HG02678 (cell line): ENCODE measurements around the gene CR1.
"Not testable (repeated sequence)": the region's sequence is repeated elsewhere in the genome, so short reads cannot be mapped to it uniquely, and the experiment has no call there.

ENCODE experiments used
- ATAC-seq: cut with Tn5 transposase; IDR thresholded peaks from one replicate; pipeline ENCODE4 v1.9.1; 2021; ENCODE audit warnings: mild to moderate bottlenecking, moderate library complexity; ENCODE audit not compliant: unreplicated experiment

CR1 gene

DNA sequence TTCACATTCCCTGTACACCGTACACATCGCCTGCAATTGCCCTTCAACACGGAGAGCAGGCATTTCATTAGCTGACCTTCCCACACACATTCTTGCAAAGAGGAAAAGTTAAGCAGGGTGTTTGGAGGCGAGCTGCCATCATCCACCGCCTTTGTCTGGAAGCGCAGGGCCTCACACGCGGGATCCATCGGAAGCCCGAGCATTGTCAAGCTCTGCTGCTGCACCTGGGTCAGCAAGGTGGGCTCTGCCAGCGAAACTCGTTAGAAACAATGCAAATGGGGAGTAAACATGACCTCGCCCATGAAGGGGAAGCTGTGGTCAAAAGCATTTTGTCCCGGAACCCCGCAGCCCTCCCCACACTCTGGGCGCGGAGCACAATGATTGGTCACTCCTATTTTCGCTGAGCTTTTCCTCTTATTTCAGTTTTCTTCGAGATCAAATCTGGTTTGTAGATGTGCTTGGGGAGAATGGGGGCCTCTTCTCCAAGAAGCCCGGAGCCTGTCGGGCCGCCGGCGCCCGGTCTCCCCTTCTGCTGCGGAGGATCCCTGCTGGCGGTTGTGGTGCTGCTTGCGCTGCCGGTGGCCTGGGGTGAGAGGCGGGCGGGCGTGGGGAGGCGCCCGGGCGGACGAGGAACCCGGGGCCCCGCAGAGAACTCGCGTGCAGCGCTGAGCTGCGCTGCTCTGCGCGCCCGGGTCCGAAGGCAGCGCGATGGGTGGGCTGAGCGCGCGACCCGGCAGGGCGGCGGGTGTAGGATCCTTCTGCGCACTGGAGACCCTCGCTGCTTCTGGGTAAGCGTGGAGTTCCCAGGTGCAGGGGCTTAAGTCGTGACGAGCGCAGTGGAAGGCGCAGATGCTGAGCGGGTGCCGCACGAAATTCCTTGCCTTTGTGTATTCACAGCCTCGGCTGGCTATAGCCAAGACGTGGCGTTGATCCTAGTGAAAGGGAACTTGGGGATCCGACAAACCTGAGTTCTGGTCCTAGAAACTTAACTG lies at the start of gene CR1:
Gene CR1 (plus strand): TSS at position 357 of the 992 bp plus-strand sequence. CDS start 111 bp downstream, at position 468.
- ATAC-seq: peak; percentile 60

DNA sequence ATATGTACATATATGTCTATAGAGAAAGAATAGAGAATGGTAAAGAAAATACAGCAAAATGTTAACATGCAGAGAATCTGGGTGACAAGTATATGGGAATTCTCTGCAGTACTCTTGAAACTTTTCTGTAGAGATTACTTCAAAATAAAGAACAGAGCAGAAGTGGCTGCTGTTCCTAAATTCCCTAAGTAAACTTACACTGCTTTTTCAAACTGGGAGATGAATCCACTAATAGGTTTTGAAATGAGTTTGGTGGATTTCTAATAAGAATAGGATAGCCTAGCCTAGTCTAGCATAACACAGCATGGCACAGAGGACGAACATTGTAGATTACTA lies 42.3 kb upstream of the CR1 start:
- ATAC-seq: no peak

DNA sequence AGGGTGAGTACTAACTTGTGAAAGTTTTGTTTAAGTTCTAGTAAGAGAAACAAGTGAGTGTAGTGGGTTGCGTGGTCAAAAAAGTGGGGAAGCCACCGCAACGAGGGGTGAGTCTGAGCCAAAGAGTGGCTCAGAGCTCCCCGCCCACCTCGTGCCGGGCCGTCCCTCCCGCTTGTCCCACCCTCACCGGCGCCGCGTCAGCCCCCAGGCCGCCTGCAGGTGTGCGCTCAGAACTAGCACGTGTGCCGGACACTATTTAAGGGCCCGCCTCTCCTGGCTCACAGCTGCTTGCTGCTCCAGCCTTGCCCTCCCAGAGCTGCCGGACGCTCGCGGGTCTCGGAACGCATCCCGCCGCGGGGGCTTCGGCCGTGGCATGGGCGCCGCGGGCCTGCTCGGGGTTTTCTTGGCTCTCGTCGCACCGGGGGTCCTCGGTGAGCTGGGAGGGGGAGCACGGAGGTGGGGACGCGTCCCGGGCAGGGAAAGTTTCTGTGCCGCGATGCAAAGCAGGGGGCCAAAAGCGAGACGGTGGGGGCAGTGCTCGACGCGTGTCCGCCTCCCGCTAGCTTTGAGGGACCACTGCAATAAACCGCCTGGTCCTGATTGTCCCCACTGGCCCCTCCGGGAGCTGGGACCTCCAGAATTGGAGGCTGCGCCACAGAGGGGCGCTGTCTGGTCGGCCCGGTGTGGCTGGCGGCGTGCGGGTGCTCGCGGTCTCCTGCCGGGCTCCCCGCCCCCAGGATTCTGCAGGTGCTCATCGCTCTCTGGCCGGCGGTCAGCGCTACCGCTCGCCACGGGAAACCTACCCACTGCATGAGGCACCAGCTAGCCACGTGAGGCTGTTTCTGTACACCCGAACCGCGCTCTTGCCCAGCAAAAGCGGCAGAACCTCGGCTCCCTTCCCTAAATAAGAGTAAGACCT lies 41.7 kb upstream of the CR1 start, which contains the start of gene CR2:
Gene CR2 (plus strand): TSS at position 283 of the 919 bp plus-strand sequence. CDS start 91 bp downstream, at position 374.
- ATAC-seq: peak; percentile 87

DNA sequence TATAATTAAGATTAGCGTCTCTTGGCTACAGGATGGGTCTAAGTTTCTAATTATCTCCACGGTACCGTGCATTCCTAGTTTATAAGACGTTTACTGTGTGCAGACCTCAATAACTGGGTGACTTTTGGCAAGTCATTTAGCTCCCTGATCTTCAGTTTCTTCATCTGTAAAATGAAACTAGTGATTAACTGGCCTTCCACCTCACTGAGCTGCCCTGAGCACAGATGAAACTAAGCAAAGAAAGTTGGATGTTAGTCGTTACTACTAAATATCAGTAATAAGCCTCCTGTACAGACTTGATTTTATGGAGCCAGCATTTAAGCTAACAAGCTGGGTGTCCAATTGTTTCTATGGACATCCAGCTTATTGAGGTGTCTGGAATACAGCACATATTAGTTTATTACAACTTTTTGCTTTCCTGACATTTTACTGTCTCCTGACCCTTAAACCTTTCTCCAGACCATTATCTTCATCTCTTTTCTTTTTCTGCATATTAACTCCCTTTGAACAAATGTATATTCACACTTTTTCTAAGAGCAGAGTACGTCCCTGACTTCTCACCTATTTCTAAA lies 40.7 kb upstream of the CR1 start:
- no peak for ATAC-seq

DNA sequence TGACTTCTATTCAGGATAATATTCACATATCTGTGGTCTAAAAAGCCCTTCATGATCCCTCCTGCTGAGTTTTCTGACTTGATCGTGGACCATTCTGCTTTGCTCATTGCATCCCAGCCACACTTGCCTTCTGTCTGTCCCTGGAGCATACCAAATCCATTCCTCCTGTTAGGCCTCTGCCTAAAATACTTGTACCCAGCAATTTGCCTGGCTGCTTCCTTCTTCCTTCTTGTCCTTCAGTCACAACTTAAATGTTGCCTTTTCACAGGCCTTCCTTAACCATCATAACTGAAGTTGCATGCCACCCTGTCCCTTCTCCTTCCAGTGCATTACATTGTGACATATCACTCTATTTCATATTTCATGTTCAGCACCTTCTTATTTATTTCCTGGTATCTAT lies 37.5 kb upstream of the CR1 start:
- no peak for ATAC-seq

DNA sequence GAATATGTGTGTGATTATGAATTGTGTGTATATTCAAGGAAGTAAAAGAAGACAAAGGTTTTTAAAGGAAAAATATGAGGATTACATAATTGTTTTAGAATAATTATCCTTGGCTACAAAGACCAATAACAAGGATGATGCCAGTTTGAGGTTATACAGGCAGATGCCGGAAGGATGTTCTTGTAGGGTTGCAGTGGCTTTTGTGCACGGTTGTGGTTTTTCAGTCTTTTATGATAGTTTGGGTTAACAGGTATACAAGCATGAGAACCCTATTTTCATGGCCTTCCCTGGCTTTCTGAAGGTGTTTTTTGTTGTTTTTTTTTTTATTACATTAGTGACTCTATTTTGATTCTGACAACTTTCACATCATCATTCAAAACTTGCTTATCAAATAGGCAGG lies 36.9 kb upstream of the CR1 start:
- ATAC-seq: no peak

DNA sequence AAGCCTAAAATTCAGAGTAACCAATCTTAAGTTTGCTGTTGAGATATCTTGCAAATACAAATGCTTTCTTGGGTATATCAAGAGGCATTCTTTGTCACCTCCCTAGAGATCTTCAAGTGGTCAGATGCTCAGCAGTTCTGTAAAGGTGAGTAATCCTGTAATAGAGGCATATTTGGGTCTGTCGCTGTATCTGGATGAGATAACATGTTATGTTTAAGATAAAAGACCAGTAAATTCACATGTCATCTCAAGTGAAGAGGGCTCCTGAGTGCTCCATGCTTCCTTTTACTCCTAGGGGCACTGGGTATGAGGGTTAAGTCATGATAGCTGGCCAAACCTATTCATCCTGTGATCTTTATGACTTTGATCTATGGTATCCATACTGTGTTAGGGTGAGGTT lies 34.3 kb upstream of the CR1 start:
- no peak for ATAC-seq

DNA sequence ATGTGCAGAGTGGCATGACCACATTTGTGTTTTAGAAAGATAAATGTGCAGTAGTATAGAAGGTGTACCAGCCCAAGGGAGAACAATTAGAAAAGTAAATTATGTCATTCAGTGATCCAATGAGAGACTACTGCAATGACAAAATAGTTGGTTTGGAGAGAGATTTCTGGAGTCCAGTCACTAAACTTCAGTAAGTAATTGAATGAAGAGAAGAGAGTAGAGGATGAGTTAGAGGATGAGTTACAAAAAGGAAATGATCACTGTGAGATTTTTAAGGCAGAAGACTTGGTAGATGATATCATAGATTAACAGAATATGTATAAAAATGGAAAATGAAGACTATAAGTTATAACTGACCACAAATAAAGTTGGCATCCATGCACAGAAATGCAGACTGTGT lies 33.4 kb upstream of the CR1 start:
- no peak for ATAC-seq

DNA sequence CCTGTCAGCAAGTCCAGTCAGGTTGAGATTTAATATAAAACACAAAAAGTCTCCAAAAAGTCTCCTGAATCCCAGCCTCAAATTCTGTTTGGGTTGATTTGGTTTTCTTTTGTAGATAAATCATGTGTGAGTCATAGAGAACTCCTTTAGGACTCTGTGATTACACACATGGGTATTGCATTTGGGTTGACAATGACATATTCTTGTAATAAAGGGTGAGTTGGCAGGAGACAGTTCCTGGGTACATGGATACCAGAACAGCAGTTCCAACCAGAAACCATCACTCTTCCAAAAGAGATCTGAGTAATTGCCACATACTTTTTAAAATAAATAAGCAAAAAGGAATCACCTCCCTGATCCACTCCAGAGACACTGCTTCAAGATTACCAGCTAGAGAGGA lies 32.9 kb upstream of the CR1 start:
- no peak for ATAC-seq

DNA sequence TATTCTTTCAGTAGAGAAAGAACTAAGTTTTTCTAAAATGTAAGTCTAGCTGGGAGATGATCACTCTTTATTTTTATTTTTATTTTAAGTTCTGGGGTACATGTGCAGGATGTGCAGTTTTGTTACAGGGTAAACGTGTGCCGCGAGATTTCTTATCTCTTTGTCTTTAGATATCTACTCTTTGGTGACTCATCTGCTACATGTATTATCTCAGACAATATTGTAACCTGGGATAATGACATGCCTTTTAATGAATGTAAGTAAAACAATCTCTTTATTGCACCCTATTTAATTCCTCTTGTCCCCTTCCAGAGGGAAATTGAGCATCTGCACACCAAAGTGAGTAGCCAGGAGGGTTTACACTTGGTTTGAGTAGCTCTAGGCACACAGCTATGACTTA lies 32.4 kb upstream of the CR1 start:
- no peak for ATAC-seq

DNA sequence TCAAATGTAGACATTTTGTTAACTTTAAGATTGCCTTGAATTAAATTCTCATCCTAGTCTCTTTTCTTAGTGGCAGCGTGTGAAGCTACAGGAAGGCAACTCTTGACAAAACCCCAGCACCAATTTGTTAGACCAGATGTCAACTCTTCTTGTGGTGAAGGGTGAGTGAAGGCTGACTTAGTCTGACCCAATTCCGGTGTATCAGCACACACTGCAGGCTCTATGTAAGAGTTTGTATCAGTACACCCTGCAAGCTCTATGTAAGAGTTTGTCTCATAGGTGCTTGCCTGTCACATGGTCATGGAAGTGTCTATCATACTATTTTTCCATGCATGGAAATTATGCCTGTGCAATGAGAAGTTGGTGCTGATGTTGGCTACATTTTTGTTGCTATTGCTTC lies 25.0 kb upstream of the CR1 start:
- ATAC-seq: no peak

DNA sequence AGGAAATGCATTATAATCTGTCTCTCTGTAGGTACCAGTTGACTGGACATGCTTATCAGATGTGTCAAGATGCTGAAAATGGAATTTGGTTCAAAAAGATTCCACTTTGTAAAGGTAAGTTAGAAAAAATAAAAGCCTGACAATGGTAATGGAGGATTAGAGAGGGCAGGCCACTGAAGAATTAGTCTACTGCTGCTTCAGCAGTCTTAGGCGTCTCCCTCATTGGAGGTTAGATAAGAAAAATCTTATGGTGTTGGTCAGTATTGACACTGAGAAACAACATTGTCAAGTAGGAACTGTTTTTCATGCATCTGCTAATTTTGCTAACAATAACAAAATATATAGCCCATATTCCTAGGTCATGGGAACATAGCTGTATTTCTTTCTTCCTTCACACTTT lies 21.7 kb upstream of the CR1 start:
- no peak for ATAC-seq

DNA sequence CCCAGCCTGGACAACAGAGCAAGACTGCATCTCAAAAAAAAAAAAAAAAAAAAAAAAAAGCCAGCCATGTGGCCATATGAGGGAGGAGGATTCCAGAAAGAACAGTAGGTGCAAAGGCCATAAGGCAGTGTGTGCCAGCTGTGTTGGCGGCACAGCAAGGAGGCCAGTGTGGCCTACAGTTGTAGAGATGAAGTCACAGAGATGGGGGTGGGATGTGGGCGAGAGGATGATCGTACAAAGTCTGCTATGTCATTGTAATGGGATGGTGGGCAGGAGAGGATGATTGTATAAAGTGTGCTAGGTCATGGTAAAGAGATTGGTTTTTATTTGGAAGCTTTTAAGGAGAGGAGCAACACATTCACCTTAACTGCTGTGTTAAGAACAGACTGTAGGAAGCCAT lies 9.8 kb upstream of the CR1 start:
- ATAC-seq: no peak

DNA sequence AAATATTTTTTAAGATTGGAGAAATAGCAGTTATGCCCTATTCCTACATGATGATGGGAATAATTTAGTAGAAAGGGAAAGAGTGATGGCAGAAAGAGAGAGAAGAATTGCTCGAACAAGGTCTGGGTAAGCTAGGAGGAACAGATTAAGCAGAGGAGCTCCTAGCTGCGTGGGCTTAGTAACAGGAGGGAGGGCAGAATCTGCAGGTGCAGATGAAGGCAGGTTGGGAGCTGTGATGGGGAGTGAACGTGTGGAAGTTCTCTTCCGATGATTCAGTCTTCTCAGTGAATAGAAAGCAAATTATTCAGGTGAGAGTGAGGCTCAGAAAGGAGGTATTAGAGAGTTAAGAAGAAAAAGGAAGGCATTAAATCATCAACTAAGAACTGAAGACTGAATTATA lies 8.3 kb upstream of the CR1 start:
- ATAC-seq: no peak

DNA sequence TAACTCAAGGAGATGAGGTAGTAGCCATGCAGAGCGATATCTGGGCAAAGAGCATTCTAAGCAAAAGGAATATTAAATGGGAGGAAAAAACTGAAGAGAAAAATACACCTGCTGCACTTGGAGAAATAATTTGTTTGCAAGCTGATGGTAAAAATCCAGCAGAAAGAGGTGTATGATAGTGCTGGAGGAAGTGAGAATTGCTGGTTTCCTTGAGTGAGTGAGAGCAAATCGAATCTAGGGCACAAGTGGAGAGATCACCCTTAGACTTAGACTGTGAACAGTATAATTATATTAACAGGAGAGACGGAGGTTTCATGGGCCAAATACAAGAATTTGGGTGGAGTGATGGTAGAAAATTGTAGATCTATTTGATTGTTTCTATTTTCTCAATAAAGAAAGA lies 2.7 kb upstream of the CR1 start:
- no peak for ATAC-seq

DNA sequence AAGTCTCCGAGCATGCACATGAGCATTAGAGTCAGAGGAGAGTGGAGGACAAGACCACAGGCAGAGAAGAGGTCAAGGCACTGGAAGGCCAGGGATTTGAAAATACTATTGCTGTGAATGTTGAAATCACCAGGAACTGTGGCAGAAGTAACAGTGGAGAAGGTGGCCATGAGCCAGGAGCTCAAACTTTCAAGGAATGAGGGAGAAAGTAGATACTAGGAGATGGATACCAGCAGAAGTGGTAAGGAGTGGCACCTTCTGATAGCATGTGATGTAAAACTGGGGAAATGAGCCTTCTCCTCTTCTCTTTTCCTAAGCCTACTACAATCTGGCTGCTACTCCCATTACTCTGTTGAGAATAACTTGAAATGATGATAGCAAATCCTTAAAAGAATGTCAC lies 1.8 kb upstream of the CR1 start:
- ATAC-seq: no peak

DNA sequence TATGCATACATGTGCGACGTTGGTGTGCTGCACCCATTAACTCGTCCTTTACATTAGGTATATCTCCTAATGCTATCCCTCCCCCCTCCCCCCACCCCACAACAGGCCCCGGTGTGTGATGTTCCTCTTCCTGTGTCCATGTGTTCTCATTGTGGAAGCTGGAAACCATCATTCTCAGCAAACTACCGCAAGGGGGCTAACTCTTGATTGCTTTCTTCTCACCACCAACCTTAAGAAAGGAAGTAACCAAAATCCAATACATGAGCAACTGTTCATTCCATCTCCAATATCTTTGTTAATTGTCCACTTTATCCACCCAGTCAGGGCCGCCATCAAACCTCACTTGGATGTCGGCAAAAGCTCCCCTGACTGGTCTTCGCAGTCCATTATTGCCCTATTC lies 676 bp upstream of the CR1 start:
- ATAC-seq: not testable (repeated sequence)

DNA sequence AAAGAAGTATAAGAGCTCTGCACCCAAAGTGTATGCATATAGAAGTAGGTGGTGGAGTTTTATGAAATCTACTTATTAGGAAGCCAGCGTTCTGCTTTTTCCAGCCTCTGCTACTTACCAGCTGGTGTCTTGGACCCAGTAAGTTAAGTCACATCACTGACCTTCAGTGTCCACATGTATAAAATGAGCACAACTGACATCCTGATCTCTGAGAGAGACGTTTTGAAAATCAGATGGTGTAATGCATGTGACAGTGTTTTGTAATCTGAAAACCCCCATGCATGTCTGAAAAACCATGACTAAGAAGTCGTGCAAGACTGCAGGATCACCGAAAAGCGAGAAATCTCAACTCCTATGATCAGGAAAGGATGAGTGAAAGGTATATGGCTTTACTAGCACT lies 2.0 kb downstream of the CR1 start:
- no peak for ATAC-seq

DNA sequence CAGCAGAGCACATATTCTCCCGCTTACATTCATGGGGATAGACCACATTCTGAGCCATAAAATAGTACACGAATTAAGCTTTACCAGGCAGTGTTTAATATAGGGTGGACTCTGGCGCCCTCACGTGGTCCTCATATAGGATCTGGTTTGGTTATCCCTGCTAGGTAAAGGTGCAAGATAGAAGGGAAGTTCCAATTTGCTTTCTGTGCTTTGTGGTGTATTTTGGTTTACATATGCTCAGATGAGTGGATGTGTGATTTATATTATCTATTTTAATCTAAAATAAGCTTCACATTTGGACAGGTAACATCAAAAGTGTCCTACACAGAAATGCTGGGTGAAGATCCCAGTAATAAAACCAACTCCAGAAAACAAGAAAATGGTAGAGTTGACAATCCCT lies 3.6 kb downstream of the CR1 start:
- no peak for ATAC-seq

DNA sequence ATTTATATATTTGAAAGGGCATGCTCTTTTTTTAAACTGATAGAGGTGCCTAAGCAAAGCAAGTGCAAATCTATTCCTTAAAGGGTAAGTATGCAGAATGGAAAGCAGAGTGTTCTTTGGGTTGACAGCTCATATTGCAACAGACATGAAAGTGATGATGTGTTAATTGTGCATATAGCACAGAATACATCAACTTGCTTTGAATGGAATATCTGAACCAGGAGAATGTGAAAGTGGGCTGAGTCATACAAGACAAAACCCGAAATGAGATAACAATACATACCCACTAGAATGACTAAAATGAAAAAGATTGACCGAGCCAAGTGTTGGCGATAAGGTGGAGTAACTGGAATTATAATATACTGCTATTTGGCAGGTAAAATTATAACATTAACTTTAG lies 4.3 kb downstream of the CR1 start:
- ATAC-seq: no peak

DNA sequence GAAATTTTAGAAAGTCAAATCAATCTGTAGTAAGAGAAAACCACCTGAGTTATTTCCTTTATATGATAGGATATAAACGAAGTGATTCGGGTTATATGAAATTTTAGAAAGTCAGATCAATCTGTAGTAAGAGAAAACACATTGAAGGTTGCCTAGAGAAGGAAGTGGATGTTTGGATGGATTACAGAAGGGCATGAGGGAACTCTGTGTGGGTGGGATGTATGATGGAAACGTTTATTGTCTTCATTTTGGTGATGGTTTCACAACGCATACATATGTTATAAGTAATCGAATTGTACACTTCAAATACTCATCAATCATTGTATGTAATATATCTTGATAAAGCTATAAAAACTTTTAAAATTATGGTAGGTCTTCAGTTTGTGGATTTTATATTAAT lies 5.1 kb downstream of the CR1 start:
- no peak for ATAC-seq
